HS-27A (cell line): Measurements from ENCODE around the gene PMEPA1.

Experiments
- DNase-seq: peaks from one replicate; pipeline ENCODE4 v3.0.0-alpha.2; 2012; ENCODE audit warnings: low read depth, missing footprints

The PMEPA1 gene

DNA sequence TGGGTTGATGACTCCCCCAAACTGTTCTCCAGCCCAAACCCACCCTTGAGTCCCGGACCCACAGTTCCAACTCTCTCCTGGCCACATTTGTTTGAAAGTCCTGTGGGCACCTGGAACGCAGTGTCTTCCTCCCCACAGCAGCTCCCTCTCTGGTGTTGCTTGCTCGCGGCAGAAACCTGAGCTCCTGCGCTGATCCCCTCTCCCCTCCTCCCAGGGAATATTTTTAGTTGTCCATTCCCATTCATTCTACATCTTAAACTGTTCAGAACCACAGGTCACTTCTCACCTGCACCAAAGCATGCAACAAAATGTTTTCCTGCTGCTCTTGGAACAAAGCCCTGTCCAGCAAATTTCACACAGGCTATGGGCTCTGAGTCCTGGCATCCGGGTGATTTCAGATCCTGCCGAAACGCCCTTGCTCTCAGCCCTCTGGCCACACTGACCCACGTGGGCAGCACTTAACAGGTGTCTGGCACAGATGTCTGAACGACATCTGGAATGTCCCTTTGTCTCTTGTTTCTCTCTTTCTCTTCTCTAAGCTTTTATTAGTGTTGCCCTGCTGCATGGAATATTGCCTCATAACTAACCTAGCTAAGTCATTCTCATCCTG is 27.0 kb upstream of the PMEPA1 start:
- DNase-seq, result no peak

GRCh38 chr20:57735831-57736737 is 26.3 kb upstream of the PMEPA1 start:
- DNase-seq, result no peak

DNA sequence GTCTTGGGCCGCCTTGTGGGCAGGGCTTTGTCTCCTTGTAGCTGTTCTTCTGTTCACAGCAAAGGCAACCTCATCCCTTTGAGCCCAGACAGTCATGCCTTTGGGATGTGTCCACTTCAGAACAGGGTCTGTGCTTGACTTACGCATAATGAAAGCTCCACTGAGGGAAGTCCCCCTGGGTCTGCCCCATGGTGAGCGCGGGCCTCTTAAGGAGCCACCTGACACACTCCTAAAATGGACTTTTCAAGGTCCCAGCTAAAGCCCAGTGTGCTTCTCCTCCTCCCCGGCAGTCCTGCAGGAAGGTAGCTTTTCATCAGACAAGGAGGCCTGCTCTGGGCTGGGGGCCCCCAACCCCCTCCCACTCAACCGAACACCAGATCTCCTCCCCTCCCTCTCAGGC is 24.9 kb upstream of the PMEPA1 start:
- DNase-seq, result no peak

GRCh38 chr20:57732226-57732625 is 22.4 kb upstream of the PMEPA1 start:
- no peak for DNase-seq

GRCh38 chr20:57728762-57729161 is 18.9 kb upstream of the PMEPA1 start:
- DNase-seq, result no peak

GRCh38 chr20:57727863-57728262 is 18.0 kb upstream of the PMEPA1 start:
- DNase-seq, result no peak

- DNase-seq, result no peak
These were observed 15.8 kb upstream of the PMEPA1 start for GRCh38 chr20:57725636-57726035.

GRCh38 chr20:57724610-57725405 is 15.0 kb upstream of the PMEPA1 start:
- DNase-seq, result no peak

GRCh38 chr20:57723816-57724215 is 14.0 kb upstream of the PMEPA1 start:
- no peak for DNase-seq

GRCh38 chr20:57719951-57720350 is 10.1 kb upstream of the PMEPA1 start:
- no peak for DNase-seq

GRCh38 chr20:57718490-57719009 is 8.7 kb upstream of the PMEPA1 start:
- DNase-seq, result peak; percentile 84

DNA sequence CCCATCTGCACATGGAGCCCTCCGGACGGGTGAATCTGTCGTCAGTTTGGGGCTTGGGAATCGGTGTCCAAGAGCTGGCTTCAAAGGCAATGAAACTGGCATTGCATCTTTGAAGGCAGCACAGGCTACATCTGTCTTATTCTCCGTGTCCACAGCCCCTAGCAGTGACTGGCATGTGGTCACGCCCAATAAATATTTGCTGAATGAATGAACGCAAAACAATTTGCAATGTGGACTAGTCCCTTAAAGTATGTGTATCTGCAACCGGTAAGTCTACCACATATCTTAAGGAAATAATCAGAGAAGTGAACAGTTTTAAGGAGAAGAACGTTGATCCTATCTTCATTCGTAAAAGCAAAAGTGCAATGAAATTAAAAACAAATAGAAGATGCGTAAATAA is 8.0 kb upstream of the PMEPA1 start:
- no peak for DNase-seq

DNA sequence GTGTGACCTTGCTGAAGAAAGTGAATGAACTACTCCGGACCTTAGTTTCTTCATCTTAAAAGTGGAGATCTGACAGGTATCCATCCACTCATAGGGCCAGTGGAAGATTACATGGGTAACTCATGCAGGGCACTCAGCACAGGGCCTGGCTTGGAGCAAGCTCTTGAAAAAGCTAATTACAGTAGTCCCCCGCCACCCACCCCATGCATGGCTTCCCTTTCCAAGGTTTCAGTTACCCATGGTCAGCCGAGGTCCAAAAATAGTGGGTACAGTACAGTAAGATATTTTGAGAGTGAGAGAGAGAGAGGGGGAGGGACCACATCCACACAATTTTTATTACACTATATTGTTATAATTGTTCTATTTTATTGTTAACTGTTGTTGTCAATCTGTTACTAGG is 7.1 kb upstream of the PMEPA1 start:
- DNase-seq, result no peak

DNA sequence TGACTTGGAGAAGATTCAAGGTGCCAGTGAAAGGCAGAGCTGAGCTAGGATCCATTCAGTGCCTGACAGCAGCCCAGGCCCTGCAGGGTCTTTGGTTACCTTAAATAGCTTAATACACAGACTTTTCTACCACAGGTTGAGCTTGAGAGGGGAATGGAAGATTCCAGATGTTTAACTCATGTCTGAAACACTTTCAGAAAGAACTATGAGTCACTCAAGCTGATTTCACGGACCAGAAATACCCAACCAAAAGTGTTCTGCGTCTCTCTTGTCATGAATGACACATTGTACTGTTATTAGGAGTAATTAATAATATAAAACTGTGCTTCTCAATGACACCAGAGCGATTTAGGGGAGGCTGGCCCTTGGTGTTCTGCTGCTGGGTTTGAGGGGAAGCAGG is 6.4 kb upstream of the PMEPA1 start:
- DNase-seq, result no peak

DNA sequence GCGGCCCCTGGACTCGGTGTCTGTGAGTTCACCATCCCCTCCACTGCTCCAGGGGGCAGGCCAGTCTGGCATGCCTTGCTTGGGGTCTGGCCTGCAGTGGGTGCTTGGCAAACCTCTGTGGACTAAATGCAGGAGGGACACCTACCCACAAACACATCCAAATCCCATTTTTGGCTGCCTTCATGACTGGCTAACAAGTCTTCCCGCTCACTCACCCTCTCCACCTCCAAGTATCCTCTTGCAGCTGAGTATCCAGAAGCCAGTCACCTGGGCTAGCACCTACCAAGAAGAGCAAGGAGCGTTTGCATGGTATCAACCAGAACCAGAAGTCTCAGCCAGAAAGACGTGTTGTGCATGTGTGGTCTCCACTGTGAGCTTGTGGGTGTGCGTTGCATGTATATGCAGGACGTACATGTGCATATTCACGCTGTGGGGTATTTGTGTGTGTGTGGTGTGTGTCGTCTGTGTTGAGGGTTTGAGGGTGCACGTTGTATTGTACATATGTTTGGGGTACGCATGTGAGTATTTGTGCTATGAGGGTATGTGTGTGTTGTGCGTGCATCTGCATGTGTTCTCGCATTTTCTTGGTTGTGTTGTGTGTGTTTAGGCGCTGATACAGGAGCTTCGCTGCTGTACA is 5.6 kb upstream of the PMEPA1 start:
- no peak for DNase-seq

DNA sequence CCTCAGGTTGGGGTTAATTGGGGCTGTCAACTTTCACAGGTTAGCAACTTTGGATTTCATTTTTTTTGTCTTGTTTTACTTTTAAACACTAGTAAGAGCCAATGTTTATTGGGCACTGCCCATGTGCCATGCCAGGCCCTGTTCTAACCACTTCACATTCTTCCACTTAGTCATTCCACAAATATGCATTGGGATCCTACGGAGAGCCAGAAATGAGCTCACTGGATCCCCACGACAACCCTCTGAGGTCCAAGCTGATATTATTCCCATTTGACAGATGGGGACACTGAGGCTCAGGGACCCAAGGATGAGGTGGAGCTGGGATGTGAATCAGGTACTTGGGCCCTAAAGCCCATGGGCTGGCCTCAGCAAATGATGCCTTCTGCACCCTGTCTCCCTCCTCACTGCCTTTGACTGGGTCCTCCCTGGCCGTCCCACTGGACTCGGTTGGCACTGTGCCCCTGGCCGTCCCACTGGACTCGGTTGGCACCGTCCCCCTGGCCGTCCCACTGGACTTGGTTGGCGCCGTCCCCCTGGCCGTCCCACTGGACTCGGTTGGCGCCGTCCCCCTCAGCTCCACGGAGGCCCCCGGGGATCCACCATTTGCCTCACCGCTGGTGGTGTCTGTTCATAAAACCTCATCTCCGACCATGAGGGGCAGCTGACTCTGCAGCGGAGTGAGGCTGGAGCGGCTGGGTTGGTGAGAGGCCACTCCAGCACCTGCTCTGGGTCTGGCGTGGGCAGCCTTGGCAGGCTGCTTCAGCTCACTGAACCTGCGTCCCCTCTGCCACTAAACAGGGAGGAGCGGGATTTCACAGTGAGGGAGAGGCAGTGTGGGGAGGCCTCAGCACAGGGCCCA is 4.8 kb upstream of the PMEPA1 start:
- DNase-seq, result no peak

DNA sequence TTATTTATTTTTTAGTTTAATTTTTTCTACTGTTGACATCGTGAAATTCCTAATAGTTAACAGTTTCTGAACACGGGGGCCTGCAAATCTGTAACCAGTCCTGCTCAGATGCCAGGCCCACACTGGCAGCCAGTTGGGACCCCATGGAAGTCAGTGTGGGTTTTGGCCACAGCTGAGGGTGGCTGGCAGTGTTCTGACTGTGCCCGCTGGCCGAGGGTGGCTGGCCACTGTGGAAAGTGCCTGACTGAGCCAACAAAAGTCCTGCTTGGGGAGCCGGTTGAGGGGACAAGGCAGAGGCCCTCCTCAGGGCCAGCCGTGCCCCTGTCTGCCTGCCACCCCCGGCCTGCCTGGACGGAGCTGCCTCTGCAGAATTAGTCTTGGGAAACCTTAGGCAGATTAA is 4.1 kb upstream of the PMEPA1 start:
- no peak for DNase-seq

- no peak for DNase-seq
These were observed 3.7 kb upstream of the PMEPA1 start for GRCh38 chr20:57713505-57713903.

DNA sequence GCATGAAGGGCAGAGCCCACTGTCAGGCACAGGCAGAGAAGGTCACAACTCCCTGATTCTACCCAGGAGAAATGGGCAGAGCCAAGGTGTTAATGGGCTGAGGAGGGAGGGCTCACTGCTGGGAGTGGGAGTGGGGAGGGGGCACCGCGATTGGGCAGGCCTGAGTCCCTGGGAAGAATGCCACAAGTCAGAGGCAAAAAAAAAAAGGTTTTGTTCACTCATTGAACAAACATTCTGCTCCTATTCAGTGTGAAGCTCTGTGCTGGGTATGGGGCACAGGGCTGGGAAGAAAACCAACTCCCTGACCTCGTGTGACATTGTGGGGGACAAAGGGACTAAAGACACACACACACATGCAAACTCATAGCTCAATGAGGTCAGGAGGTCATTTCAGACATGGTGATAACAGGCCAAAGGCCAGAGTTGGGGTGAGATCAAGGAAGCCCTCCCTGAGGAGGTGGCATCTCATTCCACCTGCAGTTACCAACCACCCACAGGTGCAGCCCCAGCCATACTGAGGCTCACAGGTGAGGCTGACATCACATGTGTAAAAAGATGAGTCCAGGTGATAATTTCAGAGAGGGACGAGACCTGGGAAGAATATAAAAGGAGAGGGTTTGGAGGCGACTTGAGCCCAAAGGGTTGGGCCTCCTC is 3.2 kb upstream of the PMEPA1 start:
- no peak for DNase-seq

- DNase-seq, result no peak
These were observed 2.5 kb upstream of the PMEPA1 start for GRCh38 chr20:57712341-57712740.

DNA sequence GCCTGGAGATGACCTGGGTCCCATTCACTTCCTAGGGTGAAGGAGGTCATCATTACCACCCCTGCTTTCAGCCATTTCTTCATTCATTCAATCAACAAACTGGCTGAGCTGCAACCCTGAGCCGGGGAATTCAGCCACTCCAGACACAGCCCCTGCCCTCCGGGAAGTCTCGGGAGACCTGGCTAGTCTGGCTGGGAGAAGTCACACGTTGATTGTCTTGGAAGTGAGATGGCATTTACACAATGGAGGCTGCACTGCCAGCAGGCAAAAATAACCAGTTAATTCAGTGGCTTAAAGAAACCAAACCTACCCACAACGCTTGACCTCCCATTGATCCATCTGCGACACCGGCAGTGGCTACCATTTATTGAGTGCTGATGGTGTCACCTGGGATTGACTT is 2.0 kb upstream of the PMEPA1 start:
- no peak for DNase-seq
